H1 (cell line): ENCODE data around the gene MYRIP. TPM values are rescaled to one million over a fixed set of nuclear protein-coding genes. Genes with fewer than 3 reads are reported as not detected.

Source experiments
- ASH2L ChIP-seq: fragments of 200-600, 300-600 bp; sonication (generic); IDR thresholded peaks from one replicate; pipeline ENCODE4 v1.7.1; 2017; ENCODE audit warnings: low read length
- PHF8 ChIP-seq: fragments of 200-600 bp; sonication (generic); conservative IDR thresholded peaks from 2 replicates; pipeline ENCODE4 v1.7.1; 2012; ENCODE audit warnings: low read depth, mild to moderate bottlenecking, inconsistent platforms, low read length, moderate library complexity
- RNF2 ChIP-seq: fragments of 200-900, 300-1000 bp; sonication (generic); IDR thresholded peaks from 2 replicates; pipeline ENCODE4 v1.7.1; 2016; ENCODE audit warnings: borderline replicate concordance, low read depth, mild to moderate bottlenecking, antibody characterized with exemption, low read length; ENCODE audit not compliant: poor library complexity, severe bottlenecking; ENCODE audit errors: missing control alignments
- SIRT6 ChIP-seq: IDR thresholded peaks from one replicate; pipeline ENCODE4 v1.7.1; 2012; ENCODE audit warnings: low read length, inconsistent platforms
- polyA plus RNA-seq, 7 experiments: library from polyadenylated mRNA; depleted of rRNA in 3 of 7; stranded (reverse) in 5 of 7; unstranded in 2 of 7; fragments of >200 nt in 5 of 7; fragments of 200-250 nt in 2 of 7; gene quantifications; 1 replicate in 5 of 7; 2 replicates in 1 of 7; 4 replicates in 1 of 7; pipeline versions ENCODE4 v1.2.1 to v1.2.3, GENCODE V29; 2011 to 2013; ENCODE audit warnings: missing spikeins in 2 of 7, mixed read lengths in 2 of 7
- total RNA-seq: library from RNA; stranded (reverse); fragmentation: NEBNext Ultra II Directional; extraction: Animal tissue kit (Norgen Biotek cat#: 25700); gene quantifications from 2 replicates; pipeline ENCODE4 v1.2.1, GENCODE V29; 2021
- TF ChIP-seq, protein P1 (sequence below), 3 experiments: IDR thresholded peaks; 1 replicate in 2 of 3; 2 replicates in 1 of 3; pipeline versions ENCODE4 v1.5.1 to v1.6.1; 2011; ENCODE audit warnings: low read length in 3 of 3, mild to moderate bottlenecking in 3 of 3, inconsistent platforms in 2 of 3, low read depth in 1 of 3, moderate library complexity in 1 of 3; ENCODE audit not compliant: insufficient read depth in 1 of 3; ENCODE audit errors: control extremely low read depth in 1 of 3

MYRIP gene
- total and polyA plus RNA-seq, 2 of the 8 experiments (the other 6 are each of a cell fraction or from before 2014, with no cell fraction given), result 0.54 to 4.3 TPM

DNA sequence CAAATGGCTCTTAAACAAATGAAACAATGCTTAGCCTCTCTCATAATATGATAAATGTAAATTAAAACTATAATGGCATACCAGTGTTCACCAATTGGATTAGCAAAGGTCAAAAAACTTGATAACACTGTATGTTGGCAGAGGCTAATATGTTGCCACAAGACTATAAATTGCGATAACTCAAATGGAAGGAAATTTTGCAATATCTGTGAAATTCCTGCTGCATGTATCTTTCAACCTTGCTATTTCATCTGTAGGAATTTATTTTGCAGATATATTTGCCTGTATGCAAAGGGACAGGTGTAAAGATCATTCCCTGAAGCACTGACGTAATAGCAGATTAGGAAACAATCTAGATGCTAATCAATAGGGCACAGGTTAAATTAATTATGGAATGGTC lies 308.7 kb downstream of the MYRIP start (continued):
- TF ChIP-seq, protein P1, sequence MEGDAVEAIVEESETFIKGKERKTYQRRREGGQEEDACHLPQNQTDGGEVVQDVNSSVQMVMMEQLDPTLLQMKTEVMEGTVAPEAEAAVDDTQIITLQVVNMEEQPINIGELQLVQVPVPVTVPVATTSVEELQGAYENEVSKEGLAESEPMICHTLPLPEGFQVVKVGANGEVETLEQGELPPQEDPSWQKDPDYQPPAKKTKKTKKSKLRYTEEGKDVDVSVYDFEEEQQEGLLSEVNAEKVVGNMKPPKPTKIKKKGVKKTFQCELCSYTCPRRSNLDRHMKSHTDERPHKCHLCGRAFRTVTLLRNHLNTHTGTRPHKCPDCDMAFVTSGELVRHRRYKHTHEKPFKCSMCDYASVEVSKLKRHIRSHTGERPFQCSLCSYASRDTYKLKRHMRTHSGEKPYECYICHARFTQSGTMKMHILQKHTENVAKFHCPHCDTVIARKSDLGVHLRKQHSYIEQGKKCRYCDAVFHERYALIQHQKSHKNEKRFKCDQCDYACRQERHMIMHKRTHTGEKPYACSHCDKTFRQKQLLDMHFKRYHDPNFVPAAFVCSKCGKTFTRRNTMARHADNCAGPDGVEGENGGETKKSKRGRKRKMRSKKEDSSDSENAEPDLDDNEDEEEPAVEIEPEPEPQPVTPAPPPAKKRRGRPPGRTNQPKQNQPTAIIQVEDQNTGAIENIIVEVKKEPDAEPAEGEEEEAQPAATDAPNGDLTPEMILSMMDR (IDR thresholded peaks at IDR 0.05; ENCODE audit: control extremely low read depth in 1 of 3, insufficient read depth in 1 of 3, low read depth in 1 of 3, low read length in 3 of 3), result no peak
- TF ChIP-seq RNF2 (no peak), ASH2L (no peak), PHF8 (no peak), SIRT6 (no peak)
